SU-DHL-6 (cell line): Measurements from ENCODE around the gene RBM34.

ENCODE experiments used
- H2AFZ ChIP-seq: fragments of 200-600 bp; sonication (generic); 2 replicates; pipeline ENCODE4 v1.6.1; 2014; ENCODE audit warnings: low read depth, mild to moderate bottlenecking, moderate library complexity, mixed read lengths, antibody characterized with exemption, low read length; ENCODE audit not compliant: severe bottlenecking
- H3F3A ChIP-seq: fragments of 200-600 bp; shearing (Covaris generic); 2 replicates; pipeline ENCODE4 v1.6.0; 2016; ENCODE audit warnings: antibody characterized with exemption, mild to moderate bottlenecking; ENCODE audit not compliant: insufficient read depth
- H3K27ac ChIP-seq: fragments of 200-600 bp; sonication (generic); 2 replicates; pipeline ENCODE4 v1.5.1; 2016; ENCODE audit warnings: low read depth, mild to moderate bottlenecking, low read length, moderate library complexity, mixed read lengths
- H3K27me3 ChIP-seq: fragments of 200-600 bp; sonication (generic), shearing (Covaris generic); 2 replicates; pipeline ENCODE4 v1.6.0; 2014; ENCODE audit warnings: mild to moderate bottlenecking, low read length
- H3K36me3 ChIP-seq: fragments of 200-600 bp; sonication (generic); 2 replicates; pipeline ENCODE4 v1.6.1; 2014; ENCODE audit warnings: mild to moderate bottlenecking, low read length, mixed read lengths
- H3K4me2 ChIP-seq: fragments of 300-600, 200-600 bp; shearing (Covaris generic), sonication (generic); 2 replicates; pipeline ENCODE4 v1.6.0; 2014; ENCODE audit warnings: low read length, low read depth, mild to moderate bottlenecking; ENCODE audit not compliant: poor library complexity, severe bottlenecking
- H3K4me3 ChIP-seq: fragments of 200-600 bp; sonication (generic); 2 replicates; pipeline ENCODE4 v1.5.1; 2014; ENCODE audit warnings: antibody characterized with exemption, low read length, mild to moderate bottlenecking, mixed read lengths; ENCODE audit not compliant: insufficient read depth, poor library complexity, severe bottlenecking
- H3K79me2 ChIP-seq: fragments of 200-600 bp; sonication (generic); 2 replicates; pipeline ENCODE4 v1.6.1; 2014; ENCODE audit warnings: mild to moderate bottlenecking, low read length, moderate library complexity; ENCODE audit not compliant: insufficient read depth
- H3K9ac ChIP-seq: fragments of 200-600 bp; sonication (generic); 2 replicates; pipeline ENCODE4 v1.7.0; 2014; ENCODE audit warnings: mild to moderate bottlenecking, low read length
- H3K9me2 ChIP-seq: fragments of 200-600 bp; sonication (generic); replicated peaks from 2 replicates; pipeline ENCODE4 v1.6.1; 2014; ENCODE audit warnings: low read length; ENCODE audit not compliant: insufficient read depth
- H3K9me3 ChIP-seq: fragments of 200-600 bp; sonication (generic); 2 replicates; pipeline ENCODE4 v1.6.1; 2014; ENCODE audit warnings: low read length, mixed read lengths; ENCODE audit not compliant: insufficient read depth
- H4K20me1 ChIP-seq: fragments of 200-600 bp; sonication (generic); 2 replicates; pipeline ENCODE4 v1.6.1; 2014; ENCODE audit warnings: low read depth, mild to moderate bottlenecking, antibody characterized with exemption, low read length, moderate library complexity, mixed read lengths
- CTCF ChIP-seq: fragments of 200-600 bp; sonication (generic); IDR thresholded peaks from one replicate; pipeline ENCODE4 v1.5.1; 2017; ENCODE audit warnings: antibody characterized with exemption, mild to moderate bottlenecking, low read length, moderate library complexity; ENCODE audit not compliant: insufficient read depth, poor library complexity, severe bottlenecking
- EZH2phosphoT487 ChIP-seq: fragments of 200-600 bp; sonication (generic), shearing (Covaris generic); conservative IDR thresholded peaks from 2 replicates; pipeline ENCODE4 v1.6.1; 2018; ENCODE audit warnings: mild to moderate bottlenecking, antibody characterized with exemption, low read length, moderate library complexity, mixed read lengths

Gene RBM34

GRCh38 chr1:235133086-235133485 is 28.0 kb downstream of the RBM34 start:
- Histone ChIP-seq H3K36me3 (peaks cover 19% of the 10 kb centered on the region; the same call in 1 of the 2 replicates), H3K27ac (no peak overlapping the region), H3K4me3 (no peak overlapping the region), H3K79me2 (peaks cover 6% of the 10 kb centered on the region), H3K9ac (no peak overlapping the region), H3K9me3 (no peaks in the 10 kb centered on the region), H3F3A (peaks cover 26% of the 10 kb centered on the region), H3K9me2 (no peaks in the 10 kb centered on the region), H4K20me1 (no peaks in the 10 kb centered on the region), H2AFZ (no peak overlapping the region), H3K27me3 (no peaks in the 10 kb centered on the region), H3K4me2 (no peak overlapping the region)
- no peak for TF ChIP-seq EZH2phosphoT487
- no peak for TF ChIP-seq CTCF

- Histone ChIP-seq H3K36me3 (peaks cover 18% of the 10 kb centered on the region; the same call in 1 of the 2 replicates), H3F3A (peaks cover 26% of the 10 kb centered on the region), H2AFZ (no peak overlapping the region), H3K9me2 (no peaks in the 10 kb centered on the region), H3K9me3 (no peaks in the 10 kb centered on the region), H3K27me3 (no peaks in the 10 kb centered on the region), H4K20me1 (peaks cover 8% of the 10 kb centered on the region; the same call in 1 of the 2 replicates), H3K4me2 (no peak overlapping the region), H3K79me2 (peaks cover 17% of the 10 kb centered on the region), H3K27ac (no peak overlapping the region), H3K9ac (no peak overlapping the region), H3K4me3 (no peak overlapping the region)
- no peak for TF ChIP-seq CTCF
- no peak for TF ChIP-seq EZH2phosphoT487
Observed at GRCh38 chr1:235131961-235132360, 29.1 kb downstream of the RBM34 start.

GRCh38 chr1:235130766-235131270 is 30.2 kb downstream of the RBM34 start:
- no peak overlapping the region for H3K9ac ChIP-seq
- H3K9me2 ChIP-seq: no peaks in the 10 kb centered on the region
- H3K27me3 ChIP-seq: no peaks in the 10 kb centered on the region
- no peak overlapping the region for H3K4me2 ChIP-seq
- peaks cover 29% of the 10 kb centered on the region for H3K79me2 ChIP-seq
- peaks cover 12% of the 10 kb centered on the region; the same call in 1 of the 2 replicates for H4K20me1 ChIP-seq
- H3K4me3 ChIP-seq: no peak overlapping the region
- H3K36me3 ChIP-seq: peaks cover 16% of the 10 kb centered on the region
- peaks cover 26% of the 10 kb centered on the region for H3F3A ChIP-seq
- TF ChIP-seq CTCF (no peak), EZH2phosphoT487 (no peak)
- no peak overlapping the region for H2AFZ ChIP-seq
- H3K9me3 ChIP-seq: no peaks in the 10 kb centered on the region
- no peak overlapping the region for H3K27ac ChIP-seq
